Sciatic nerve (tissue), 2 donors: ENCODE measurements around the gene LHX6. TPM values are rescaled to one million over a fixed set of nuclear protein-coding genes. Genes with fewer than 3 reads are reported as not detected.
A peak's percentile ranks its signal among the peaks of the same experiment; 100 is the strongest.

Source experiments
- ATAC-seq: fragments of 200-7000 bp; cut with Tn5 transposase; one replicate; pipeline ENCODE4 v1.9.1; 2020; ENCODE audit warnings: mild to moderate bottlenecking, moderate library complexity
- DNase-seq: peaks from one replicate; pipeline ENCODE4 v3.0.0-alpha.2; 2020; ENCODE audit warnings: low spot score
- intact Hi-C: fragments of 100-400 bp; cut with DNase I; formaldehyde crosslinking; loops from one replicate; pipeline ENCODE4 v1.14.2; 2022
- total RNA-seq: library from RNA; stranded (reverse); fragmentation: NEBNext Ultra II Directional; extraction: Animal tissue kit (Norgen Biotek cat#: 25700); gene quantifications from one replicate; pipeline ENCODE4 v1.2.1, GENCODE V29; 2021
- donor health status: DM: no; HTN: no; CAD: no.
- donor health status: DM: no; HTN: no; CAD: no.

Gene LHX6
- total RNA-seq: 11.5 TPM

GRCh38 chr9:122228568-122229484 is at the start of gene LHX6:
Gene LHX6, minus strand, starts transcription at chr9:122228957. Its CDS starts 217 bp downstream, at chr9:122228740.
- no peak for ATAC-seq
- DNase-seq: peak; percentile 36
- intact Hi-C loops: no loop called here

GRCh38 chr9:122277285-122277897 is 48.6 kb upstream of the LHX6 start:
- DNase-seq (no peak), ATAC-seq (no peak)
- intact Hi-C loops: no loop called here

- ATAC-seq (no peak), DNase-seq (no peak)
- intact Hi-C loops: no loop called here
Observed at GRCh38 chr9:122276096-122276495, 47.3 kb upstream of the LHX6 start.

- intact Hi-C loops: no loop called here
- ATAC-seq: no peak
Observed at GRCh38 chr9:122274055-122274454, 45.3 kb upstream of the LHX6 start.

GRCh38 chr9:122268041-122268814 is 39.5 kb upstream of the LHX6 start:
- no peak for ATAC-seq
- DNase-seq: no peak
- intact Hi-C loops: no loop called here

More at GRCh38 chr9:122274055-122274454, 45.3 kb upstream of the LHX6 start:
- no peak for DNase-seq

GRCh38 chr9:122265149-122265915 is 36.6 kb upstream of the LHX6 start:
- peak; percentile 4 for ATAC-seq
- no peak for DNase-seq
- intact Hi-C loops: no loop called here

GRCh38 chr9:122264360-122265148 is 35.8 kb upstream of the LHX6 start, which contains the start of the genes MRRF and RBM18:
Gene MRRF, plus strand, starts transcription at chr9:122264882. Its CDS starts 6,010 bp downstream, at chr9:122270892.
Gene RBM18, minus strand, starts transcription at chr9:122264840. Its CDS starts 3,348 bp downstream, at chr9:122261492.
- ATAC-seq: peak; percentile 98
- DNase-seq: peak; percentile 93
- intact Hi-C loops: no loop called here

- ATAC-seq (no peak), DNase-seq (no peak)
- intact Hi-C loops: no loop called here
Observed at GRCh38 chr9:122263699-122264349, 35.1 kb upstream of the LHX6 start.

GRCh38 chr9:122262073-122262472 is 33.3 kb upstream of the LHX6 start:
- intact Hi-C loops: no loop called here
- DNase-seq (no peak), ATAC-seq (no peak)

- peak; percentile 69 for ATAC-seq
- intact Hi-C loops: no loop called here
- peak; percentile 79 for DNase-seq
Observed at GRCh38 chr9:122261469-122261881, 32.7 kb upstream of the LHX6 start.

- no peak for DNase-seq
- intact Hi-C loops: no loop called here
- no peak for ATAC-seq
Observed at GRCh38 chr9:122258886-122259415, 30.2 kb upstream of the LHX6 start.

GRCh38 chr9:122256206-122256605 is 27.4 kb upstream of the LHX6 start:
- DNase-seq (no peak), ATAC-seq (no peak)
- intact Hi-C loops: no loop called here

- ATAC-seq (no peak), DNase-seq (no peak)
- intact Hi-C loops: no loop called here
Observed at GRCh38 chr9:122254761-122255160, 26.0 kb upstream of the LHX6 start.

- ATAC-seq (no peak), DNase-seq (no peak)
- intact Hi-C loops: no loop called here
Observed at GRCh38 chr9:122252796-122253195, 24.0 kb upstream of the LHX6 start.

GRCh38 chr9:122251351-122251750 is 22.6 kb upstream of the LHX6 start:
- DNase-seq (no peak), ATAC-seq (no peak)
- intact Hi-C loops: no loop called here

GRCh38 chr9:122248448-122248865 is 19.7 kb upstream of the LHX6 start:
- no peak for ATAC-seq
- intact Hi-C loops: no loop called here

GRCh38 chr9:122246666-122247065 is 17.9 kb upstream of the LHX6 start:
- DNase-seq: no peak
- no peak for ATAC-seq
- intact Hi-C loops: no loop called here

More at GRCh38 chr9:122248448-122248865, 19.7 kb upstream of the LHX6 start:
- no peak for DNase-seq
